Measurements from ENCODE around the gene DGAT2.

DGAT2 gene

GRCh38 chr11:75815345-75816168, 47.0 kb downstream of the DGAT2 start:
- ATAC-seq (ENCODE audit: low read depth) (peak; percentile 8), DNase-seq (ENCODE audit: low spot score) (no peak)
- Histone ChIP-seq H3K4me3 (ENCODE audit: severe bottlenecking) (peak overlapping the region; percentile 82), H3K36me3 (ENCODE audit: low read depth) (no peaks in the 10 kb centered on the region), H3K4me1 (ENCODE audit: insufficient read depth, poor library complexity, severe bottlenecking) (peaks cover 31% of the 10 kb centered on the region), H3K9me3 (ENCODE audit: severe bottlenecking) (no peaks in the 10 kb centered on the region), H3K27ac (ENCODE audit: poor library complexity, severe bottlenecking) (peak overlapping the region; percentile 86), H3K27me3 (ENCODE audit: insufficient read depth, poor library complexity, severe bottlenecking) (no peaks in the 10 kb centered on the region)
- TF ChIP-seq, protein P1, sequence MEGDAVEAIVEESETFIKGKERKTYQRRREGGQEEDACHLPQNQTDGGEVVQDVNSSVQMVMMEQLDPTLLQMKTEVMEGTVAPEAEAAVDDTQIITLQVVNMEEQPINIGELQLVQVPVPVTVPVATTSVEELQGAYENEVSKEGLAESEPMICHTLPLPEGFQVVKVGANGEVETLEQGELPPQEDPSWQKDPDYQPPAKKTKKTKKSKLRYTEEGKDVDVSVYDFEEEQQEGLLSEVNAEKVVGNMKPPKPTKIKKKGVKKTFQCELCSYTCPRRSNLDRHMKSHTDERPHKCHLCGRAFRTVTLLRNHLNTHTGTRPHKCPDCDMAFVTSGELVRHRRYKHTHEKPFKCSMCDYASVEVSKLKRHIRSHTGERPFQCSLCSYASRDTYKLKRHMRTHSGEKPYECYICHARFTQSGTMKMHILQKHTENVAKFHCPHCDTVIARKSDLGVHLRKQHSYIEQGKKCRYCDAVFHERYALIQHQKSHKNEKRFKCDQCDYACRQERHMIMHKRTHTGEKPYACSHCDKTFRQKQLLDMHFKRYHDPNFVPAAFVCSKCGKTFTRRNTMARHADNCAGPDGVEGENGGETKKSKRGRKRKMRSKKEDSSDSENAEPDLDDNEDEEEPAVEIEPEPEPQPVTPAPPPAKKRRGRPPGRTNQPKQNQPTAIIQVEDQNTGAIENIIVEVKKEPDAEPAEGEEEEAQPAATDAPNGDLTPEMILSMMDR (IDR thresholded peaks at IDR 0.05; ENCODE audit: poor library complexity, severe bottlenecking), result no peak

- DNase-seq (ENCODE audit: low spot score) (no peak), ATAC-seq (ENCODE audit: low read depth) (no peak)
- Histone ChIP-seq H3K4me3 (ENCODE audit: severe bottlenecking) (peak overlapping the region; percentile 82), H3K27me3 (ENCODE audit: insufficient read depth, poor library complexity, severe bottlenecking) (no peaks in the 10 kb centered on the region), H3K36me3 (ENCODE audit: low read depth) (no peaks in the 10 kb centered on the region), H3K9me3 (ENCODE audit: severe bottlenecking) (no peaks in the 10 kb centered on the region), H3K4me1 (ENCODE audit: insufficient read depth, poor library complexity, severe bottlenecking) (peaks cover 31% of the 10 kb centered on the region), H3K27ac (ENCODE audit: poor library complexity, severe bottlenecking) (peak overlapping the region; percentile 86)
- TF ChIP-seq, protein P1 (IDR thresholded peaks at IDR 0.05; ENCODE audit: poor library complexity, severe bottlenecking), result no peak
These were observed 48.1 kb downstream of the DGAT2 start for GRCh38 chr11:75816561-75817239.

GRCh38 chr11:75820645-75821044, 52.1 kb downstream of the DGAT2 start:
- H3K4me3 ChIP-seq (ENCODE audit: severe bottlenecking), result no peak overlapping the region
- DNase-seq (ENCODE audit: low spot score) (no peak), ATAC-seq (ENCODE audit: low read depth) (peak; percentile 66; the same call in 2 of the 3 replicates)
- TF ChIP-seq, protein P1 (IDR thresholded peaks at IDR 0.05; ENCODE audit: poor library complexity, severe bottlenecking), result no peak
- no peaks in the 10 kb centered on the region for H3K9me3 ChIP-seq (ENCODE audit: severe bottlenecking)
- peaks cover 13% of the 10 kb centered on the region for H3K4me1 ChIP-seq (ENCODE audit: insufficient read depth, poor library complexity, severe bottlenecking)
- H3K27ac ChIP-seq (ENCODE audit: poor library complexity, severe bottlenecking), result no peak overlapping the region
- no peaks in the 10 kb centered on the region for H3K27me3 ChIP-seq (ENCODE audit: insufficient read depth, poor library complexity, severe bottlenecking)
- 0 out of 2 replicates have a peak, but pooled peaks cover 4% of the 10 kb centered on the region for H3K36me3 ChIP-seq (ENCODE audit: low read depth)

DNA sequence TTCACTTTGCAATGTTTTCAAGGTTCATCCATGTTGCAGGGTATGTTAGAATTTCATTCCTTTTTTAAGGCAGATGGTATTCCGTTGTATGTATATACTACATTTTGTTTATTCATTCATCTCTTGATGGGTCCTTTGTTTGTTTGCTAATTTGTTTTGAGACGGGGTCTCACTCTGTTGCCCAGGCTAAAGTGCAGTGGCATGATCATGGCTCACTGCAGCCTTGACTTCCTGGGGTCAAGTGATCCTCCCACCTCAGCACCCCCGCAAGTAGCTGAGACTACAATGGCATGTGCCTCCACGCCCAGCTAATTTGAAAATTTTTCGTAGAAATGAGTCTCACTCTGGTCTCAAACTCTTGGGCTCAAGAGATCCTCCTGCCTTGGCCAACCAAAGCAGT, 52.6 kb downstream of the DGAT2 start:
- Histone ChIP-seq H3K27ac (ENCODE audit: poor library complexity, severe bottlenecking) (no peak overlapping the region), H3K36me3 (ENCODE audit: low read depth) (0 out of 2 replicates have a peak, but pooled peaks cover 4% of the 10 kb centered on the region), H3K4me1 (ENCODE audit: insufficient read depth, poor library complexity, severe bottlenecking) (peaks cover 11% of the 10 kb centered on the region), H3K9me3 (ENCODE audit: severe bottlenecking) (no peaks in the 10 kb centered on the region), H3K27me3 (ENCODE audit: insufficient read depth, poor library complexity, severe bottlenecking) (no peaks in the 10 kb centered on the region), H3K4me3 (ENCODE audit: severe bottlenecking) (no peak overlapping the region)
- DNase-seq (ENCODE audit: low spot score), result no peak
- TF ChIP-seq, protein P1 (IDR thresholded peaks at IDR 0.05; ENCODE audit: poor library complexity, severe bottlenecking), result no peak
- ATAC-seq (ENCODE audit: low read depth), result no peak
